Colon (tissue), 2 donors: ENCODE measurements around the gene SYNDIG1.

Source experiments
- FAIRE-seq: peaks from 2 replicates; lab custom pipeline; 2012; peaks lifted over from hg19 to GRCh38; lab: Jason Lieb, UNC
- donor health status: control.
- donor health status: control.

The SYNDIG1 gene

DNA sequence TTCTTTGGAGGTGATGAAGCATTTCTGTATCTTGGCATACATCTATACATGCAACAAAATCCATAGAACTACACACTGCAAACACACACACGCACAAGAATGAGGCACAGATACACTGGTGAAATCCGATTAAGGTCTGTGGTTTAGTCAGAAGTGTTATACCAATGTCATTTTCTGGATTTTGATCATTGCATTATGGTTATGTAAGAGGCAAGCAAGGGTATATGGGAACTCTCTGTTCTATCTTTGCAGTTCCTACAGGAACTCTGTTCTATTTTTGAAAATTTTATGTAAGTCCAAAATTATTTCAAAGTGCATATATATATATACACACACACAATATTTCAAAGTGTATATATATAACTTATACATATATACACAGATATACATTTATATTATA is 101.7 kb downstream of the SYNDIG1 start:
- FAIRE-seq: no peak

DNA sequence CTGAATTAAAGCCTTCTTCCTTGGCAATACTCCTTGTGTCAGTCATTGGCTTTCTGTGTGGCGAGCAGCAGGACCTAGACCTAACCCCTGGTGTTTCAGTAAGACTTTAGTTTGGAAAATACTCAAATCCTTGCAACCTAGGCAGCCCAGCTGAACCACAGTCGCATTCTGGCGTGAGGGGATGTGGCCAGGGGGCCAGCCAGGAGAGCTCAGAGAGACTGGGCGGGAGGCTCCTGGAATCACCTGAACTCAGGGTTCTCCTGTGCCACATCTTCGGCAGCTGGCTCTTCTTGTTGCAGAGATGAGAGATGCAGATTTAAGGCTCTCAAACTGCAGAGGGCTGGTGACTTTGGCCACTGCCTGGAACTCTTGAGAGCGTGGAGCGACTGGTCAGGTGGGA is 102.7 kb downstream of the SYNDIG1 start:
- no peak for FAIRE-seq

DNA sequence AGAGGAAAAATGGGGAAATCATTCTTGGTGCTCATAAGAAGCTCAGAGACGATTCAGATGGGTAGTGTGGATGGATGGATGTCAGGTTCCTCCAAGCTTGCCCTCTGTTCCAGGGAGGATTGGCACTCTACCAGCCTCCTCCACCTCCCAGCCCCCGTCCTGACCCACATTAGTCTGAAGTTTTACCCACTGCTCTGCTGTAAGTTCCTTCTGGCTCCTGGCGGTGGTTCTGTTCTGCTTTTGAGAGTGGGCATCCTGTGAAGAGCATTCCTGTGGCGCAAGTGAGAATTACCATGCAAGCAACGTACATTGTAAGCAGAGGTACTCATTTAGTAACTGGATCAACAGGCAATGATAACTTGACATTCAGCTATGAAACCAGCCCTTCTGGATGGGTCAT is 103.4 kb downstream of the SYNDIG1 start:
- FAIRE-seq: no peak

DNA sequence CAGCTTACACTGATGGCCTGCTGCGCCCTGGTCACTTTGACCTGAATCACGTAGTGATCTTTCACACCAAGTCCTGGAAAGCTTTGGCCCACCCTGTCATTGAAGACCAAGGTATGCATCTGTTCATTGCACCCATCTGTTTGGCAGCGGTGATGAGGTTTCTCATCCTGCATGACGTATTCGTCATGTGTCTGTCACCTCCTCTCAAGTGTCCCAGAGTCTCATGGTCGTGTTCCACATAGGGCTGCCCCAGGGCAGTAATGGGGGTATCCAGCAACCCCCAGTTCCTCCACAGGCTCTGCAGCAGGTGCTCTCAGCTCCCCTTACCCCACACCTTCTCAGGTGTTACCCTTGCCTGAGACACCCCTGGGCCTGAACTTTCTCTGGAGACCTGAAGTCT is 104.1 kb downstream of the SYNDIG1 start:
- no peak for FAIRE-seq

DNA sequence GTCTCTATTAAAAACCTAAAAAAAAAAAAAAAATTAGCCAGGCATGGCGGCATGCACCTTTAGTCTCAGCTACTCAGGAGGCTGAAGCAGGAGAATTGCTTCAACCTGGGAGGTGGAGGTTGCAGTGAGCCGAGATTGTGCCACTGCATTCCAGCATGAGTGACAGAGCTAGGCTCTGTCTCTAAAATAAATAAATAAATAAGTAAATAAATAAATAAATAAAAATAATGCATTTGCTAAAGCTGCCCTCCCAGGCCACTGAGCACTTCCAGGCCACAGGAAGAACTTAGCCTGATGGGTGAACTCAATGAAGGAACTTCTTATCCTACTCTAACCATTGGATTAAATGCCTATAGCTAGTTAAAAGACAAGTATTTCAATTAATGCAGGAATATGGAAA is 104.9 kb downstream of the SYNDIG1 start:
- FAIRE-seq: no peak

DNA sequence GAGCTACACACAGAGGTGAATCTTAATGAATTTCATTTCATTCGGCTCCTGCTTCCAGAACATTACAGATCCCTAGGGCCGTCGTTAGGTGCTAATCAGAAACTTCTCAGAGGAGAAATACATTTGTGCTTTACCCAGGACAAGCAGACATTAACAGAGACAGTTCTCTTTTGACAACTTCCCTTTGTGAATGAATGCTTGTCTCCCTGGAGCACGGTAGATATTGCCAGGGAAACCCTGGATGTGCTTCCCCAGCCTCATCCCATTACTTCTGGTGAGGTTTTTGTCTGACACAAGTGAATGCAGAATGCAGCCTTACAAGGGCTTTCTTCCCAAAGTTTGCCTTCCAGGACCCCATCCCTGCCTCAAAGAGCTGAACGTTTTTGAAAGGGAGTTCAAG is 105.4 kb downstream of the SYNDIG1 start:
- no peak for FAIRE-seq

DNA sequence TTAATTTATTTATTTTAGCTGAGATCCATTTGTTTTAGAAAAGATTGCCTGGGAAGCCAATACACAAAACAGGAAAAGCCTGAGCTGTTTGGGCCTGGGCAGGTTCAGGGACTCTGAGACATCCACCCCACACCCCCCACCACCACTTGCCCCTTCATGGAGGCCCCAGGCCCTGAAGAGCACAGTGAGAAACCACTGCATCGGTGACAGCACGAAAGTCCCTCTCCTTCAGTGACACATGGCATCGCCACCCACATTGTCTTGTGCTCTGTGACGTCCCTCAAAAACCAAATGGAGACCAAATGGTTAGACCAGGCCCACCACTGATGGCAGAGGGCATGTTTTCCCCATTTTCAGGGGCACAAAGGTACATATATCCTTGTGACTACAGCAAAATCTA is 106.4 kb downstream of the SYNDIG1 start:
- no peak for FAIRE-seq

DNA sequence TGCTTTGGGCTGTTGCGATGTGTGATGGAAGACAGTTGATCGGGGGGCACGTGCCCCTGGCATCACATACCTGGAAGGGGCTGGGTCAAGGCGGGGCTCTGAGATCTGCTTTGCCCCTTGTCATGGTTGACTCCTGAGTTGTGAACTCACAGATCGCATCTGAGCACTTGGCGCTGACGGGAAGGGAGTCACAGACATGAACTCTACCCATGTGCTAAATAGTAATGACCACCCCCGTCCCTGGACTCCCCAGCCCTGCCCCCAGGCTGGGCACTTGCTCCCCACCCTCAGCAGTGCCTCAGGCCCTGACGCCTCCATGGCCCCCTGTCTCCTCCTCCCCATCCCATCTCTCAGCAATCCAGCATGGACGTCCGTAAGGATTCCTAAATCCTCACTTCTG is 107.0 kb downstream of the SYNDIG1 start:
- no peak for FAIRE-seq

DNA sequence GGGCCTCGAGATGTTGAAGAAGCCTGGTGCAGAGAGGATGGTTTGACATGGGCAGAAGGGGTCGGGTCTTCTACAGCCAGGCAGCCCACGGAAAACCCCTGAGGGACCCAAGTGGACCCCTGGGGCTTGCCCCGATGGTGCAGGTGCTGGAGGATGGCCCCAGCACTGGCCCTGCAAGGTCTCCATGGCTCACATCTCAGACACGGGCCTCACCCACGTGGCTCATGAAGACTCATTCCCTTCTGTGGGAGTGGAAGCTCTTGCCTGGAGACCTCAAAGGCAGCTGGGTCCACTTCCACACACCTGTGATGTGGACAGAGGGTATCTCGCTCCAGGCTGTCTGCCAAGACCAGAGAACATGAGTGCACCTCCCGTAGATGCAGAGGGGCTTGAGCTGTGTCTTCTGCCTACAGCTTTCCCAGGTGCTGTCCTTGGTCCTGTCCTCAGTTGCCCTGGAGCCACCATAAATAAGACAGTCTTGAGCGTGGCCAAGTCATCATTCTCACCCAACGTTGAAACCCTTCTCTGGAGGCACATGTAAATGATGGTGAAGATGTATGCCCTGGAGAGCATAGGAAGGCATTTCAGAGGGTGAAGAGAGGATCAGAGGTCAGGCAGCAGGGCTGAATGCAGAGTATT is 108.0 kb downstream of the SYNDIG1 start:
- no peak for FAIRE-seq

DNA sequence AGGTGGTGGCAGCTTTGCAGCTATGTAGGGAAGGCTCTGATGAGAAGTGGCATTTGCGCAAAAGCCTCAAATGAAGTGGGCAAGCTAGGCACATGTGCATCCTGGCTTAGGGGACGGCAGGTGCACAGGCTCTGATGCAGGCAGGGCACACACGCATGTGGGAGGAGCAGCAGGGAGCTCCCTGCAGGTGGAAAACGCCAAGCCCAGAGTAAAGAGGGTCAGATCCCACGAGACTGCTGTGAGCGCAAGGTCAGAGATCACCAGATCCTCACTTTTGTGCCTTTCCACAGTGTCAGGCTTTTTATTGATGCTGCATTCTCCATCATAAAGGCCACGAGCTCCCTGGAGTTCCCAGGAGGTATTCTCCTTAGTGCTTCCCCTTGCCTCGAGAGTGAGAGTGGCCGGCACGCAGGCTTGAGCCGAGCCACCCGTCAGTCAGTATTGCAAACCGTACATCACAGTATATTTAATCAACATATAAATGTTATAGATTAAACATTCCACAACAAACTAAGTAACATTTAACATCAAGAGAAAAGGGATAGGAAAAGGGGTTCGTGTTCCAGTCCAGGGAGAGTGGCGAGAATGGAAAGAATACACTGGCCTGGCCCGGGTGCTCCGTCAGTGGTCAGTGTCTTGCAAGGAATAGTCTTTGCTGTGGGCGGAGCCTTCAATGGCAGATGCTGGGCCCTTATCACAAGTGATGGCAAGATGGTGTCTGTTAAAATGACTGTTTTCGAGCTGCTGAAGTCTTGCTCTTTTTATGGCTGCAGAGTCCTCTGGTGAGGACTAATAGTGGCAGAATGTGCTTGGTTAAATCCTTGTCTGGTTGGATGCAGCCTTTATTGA is 109.4 kb downstream of the SYNDIG1 start:
- FAIRE-seq: no peak

DNA sequence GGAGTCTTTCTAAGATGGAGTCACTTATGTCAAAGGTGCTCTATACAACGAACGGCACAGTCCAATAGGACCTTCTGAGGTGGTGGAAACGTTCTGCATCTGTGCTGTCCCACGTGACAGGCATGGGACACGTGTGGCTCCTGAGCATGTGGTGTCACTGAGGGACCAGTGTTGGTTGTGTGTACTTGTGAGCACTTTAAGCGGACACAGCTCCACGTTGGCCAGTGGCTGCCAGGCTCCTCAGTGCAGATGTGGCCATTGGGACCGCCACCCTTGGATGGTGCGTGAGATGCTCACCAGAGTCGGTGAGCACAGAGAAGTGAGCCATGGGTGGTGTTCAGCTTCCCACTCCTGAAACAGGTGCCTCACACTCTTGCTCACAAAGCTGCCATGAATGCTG is 110.0 kb downstream of the SYNDIG1 start:
- no peak for FAIRE-seq

DNA sequence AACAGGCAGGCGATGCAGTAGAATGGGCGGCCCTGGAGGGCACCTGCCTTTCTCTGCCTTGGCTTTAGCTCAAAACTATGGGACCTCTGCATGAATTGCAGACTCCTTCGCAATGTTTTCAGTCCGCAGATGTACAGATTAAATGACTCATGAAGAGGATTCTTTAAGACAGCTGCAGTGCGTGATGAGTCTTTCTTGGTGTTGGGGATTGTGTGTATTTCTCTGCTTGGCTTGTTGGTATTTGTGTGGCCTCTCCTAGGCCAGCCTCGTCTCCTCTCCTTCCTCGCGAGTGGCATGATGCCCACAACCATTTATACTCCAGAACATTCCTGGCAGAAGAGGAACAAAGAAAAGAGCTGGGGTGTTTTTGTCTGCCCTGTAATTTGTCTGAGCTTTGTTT is 110.6 kb downstream of the SYNDIG1 start:
- no peak for FAIRE-seq

DNA sequence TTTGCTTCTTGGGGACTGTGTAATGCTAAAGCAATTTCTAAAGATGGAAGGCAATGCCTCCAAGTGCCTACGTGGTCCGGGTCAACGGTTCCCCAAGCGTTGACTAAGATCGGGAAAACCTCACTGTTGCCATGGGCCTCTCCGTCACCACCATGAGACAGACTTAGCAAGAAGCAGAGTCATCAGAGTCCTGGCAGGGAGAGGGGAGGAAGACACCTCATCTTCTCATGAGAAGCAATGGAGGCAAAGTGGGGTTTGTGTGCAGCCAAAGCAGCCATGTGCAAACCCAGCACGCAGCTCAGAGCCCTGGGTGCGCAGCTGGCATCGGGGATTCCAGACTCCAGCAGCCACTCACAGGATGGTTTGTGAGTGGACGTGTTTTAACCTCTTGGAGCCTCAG is 111.4 kb downstream of the SYNDIG1 start:
- no peak for FAIRE-seq

DNA sequence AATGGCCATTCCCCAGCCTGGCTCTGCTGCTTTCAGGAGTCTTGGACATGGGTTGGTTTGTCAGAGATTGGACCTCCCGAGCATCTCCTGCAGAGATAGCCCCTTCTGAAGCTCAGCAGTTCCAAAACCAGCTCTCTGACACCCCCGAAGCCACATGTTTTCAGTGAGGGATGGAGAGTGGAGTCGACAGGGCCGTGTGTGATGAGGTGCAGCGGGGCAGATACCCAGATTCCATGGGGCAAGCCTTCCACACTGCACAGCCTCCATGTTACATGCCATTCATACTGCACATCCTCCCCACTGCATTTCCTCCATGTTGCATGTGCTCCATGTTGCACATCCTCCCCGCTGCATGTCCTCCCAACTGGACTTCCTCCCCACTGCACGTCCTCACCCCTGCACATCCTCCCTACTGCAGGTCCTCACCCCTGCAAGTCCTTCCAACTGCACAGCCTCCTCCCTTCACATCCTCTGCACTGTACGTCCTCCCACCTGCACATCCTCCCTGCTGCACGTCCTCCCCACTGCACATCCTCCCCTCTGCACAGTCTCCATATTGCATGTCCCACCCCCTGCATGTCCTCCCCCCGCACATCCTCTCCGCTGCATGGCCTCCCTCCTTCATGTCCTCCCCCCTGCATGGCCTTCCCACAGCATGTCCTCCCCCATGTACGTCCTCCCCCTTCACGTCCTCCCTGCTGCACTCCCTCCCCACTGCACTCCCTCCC is 112.2 kb downstream of the SYNDIG1 start:
- FAIRE-seq: no peak

DNA sequence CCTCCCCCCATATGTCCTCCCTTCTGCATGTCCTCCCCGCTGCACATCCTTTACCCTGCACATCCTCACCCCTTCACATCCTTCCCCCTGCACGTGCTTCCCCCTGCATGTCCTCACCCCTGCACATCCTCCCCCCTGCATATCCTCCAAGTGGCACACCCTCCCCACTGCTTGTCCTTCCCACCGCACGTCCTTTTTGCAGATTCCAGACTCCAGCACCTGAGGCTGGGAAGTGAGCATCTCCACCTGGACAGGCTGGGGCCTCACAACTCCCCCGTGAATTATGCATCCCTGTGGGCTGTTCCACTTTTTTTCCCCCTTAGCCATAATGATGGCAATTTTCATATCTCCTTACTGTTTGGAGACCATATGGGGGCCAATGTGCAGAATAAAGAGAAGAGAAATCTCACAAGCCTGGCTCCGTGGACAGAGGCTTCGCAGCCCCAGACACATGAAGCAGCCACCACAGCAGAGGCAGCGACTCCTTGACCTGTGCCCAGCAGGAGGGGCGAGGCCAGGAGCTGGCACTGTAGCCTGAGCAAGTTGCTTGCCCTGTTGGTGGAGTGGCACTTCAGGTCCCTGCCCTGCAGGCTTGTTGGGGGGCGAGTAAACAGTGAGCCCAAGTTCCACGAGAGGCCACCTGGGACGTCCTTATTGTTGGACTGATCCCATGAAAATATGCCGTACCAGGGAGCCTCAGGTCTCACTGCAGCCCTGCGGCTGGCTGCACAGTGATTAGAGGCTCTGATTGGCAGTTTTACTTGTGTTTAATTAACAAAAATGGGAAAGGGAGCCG is 113.1 kb downstream of the SYNDIG1 start:
- no peak for FAIRE-seq

DNA sequence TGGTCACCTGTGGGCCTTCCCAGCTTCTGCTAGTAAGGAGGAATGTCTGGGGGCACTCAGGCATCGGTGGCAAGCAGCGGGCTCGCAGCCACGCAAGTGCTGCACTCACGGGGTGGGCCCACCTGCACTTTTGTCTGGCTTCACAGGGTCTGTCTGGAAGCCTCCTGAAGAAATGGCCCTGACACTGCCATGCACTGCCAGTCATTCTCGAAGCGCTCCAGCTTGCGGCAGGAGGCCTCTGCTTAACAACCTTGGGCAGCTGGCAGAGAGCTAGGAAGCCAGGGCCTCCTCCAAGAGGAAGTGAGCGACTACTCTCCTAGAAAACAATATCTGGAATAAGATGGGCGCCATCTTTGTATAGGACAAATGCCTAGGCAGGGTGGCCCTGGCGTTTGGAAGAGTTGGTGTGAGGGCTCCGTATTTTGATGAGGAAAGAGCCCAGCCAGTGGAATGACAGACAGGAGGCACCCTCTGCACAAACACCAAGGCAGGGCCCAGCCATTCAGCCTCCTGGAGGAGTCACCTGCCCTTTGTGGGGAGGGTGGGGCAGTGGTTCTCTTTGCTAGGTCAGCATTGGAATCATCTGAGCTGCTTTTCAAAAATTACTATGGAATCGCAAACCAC is 113.9 kb downstream of the SYNDIG1 start:
- FAIRE-seq: no peak

DNA sequence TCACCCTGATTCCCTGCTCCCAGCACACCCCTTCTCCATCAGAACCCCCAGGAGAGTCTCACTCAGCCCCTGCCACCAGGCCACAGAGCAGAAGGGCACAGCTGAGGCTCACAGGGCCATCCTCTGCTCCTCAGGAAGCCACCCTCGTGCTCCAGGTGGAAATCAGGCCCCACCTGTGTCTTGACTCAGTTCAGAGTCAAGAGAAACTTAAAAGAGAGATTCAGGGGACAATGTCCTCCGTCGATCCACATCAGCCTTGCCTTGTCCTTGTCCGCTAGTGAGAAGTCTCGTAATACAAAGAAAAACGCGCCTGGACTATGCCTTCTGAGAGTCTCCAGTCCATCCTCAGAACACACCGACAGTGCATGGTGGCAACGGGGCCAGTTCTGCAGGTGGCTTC is 114.6 kb downstream of the SYNDIG1 start:
- no peak for FAIRE-seq

DNA sequence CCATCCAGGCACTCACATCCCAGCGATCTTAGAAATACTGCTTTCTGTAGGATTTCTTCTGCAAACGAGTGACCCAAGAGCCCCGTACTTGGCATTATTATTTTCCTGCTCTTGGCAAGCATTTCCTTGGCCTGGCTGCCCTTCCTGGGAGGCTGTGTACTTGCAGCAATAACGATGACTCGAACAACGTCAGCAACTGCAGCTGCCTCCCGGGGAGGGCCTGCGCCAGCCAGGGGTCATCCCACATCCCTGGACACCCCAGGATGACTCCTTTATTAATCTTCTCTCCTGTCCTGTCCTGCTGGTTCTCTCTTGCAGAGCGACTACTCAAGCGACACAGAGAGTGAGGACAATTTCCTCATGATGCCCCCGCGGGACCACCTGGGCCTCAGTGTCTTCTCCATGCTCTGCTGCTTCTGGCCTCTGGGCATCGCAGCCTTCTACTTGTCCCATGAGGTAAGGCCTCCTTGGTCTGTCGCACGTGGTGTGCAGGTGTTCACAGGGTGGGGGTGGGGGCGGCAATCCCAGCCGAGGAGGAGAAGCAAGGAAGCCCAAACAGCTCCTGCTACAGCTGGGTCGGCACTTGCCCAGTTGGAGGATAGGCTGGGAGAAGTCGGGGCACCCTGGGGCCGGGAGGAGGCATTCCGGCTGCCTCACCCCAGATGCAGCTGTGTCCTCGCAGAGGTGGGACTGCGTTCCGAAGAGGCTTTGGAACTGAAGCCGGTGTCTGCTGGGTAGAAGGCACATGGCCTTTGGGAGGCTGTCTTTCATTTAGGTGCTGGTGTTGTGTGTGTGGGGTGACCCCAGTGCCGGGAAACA is 115.3 kb downstream of the SYNDIG1 start:
- FAIRE-seq: no peak

DNA sequence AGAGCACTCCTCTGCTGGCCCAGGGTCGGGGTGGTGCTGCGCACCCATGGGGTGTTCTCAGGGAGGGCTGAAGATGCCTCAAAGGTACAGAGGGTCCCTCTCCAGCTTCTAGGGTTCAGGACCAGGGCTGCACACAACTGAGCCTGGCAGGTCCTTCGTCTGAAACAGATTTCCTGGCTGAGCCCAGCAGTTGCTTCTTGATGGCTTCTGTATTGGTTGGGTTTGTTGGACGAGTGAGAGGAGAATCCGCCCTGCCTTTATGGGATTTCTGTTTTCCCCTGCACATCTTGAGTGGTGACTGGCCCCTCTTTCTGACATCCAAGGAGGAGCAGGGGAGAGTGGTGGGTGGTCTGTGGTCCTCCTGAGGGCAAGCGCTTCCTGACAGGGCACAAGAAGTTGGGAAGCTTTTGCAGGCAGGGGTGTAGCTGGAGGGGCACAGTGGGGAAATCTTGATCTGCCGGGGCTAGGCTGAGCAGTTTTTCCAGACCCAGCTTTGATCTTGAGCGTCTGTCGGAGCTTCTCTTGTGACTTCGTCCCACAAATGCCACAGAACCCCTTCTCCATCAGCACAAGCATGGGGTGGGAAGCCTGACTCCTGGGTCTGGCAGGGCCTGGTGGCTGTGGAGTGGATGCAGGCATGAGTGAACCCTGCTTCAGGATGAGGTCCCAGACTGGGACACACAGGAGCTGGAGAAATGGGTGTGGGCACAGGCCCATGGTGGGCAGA is 116.5 kb downstream of the SYNDIG1 start:
- no peak for FAIRE-seq

DNA sequence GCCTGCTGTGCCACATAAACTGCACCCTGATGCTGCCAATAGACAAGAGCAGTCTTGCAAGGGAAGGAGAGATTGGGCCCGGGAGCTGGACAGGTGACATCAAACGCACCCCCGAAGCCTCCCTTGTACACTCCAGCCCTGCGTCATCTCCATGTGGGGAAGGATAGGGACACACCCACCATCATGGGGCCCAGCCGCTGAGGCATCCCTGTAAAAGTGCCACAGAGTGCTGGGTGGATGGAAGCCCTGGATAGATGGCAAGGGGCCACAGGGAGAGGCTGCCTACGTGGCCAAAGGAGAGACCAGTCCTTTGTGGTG is 117.1 kb downstream of the SYNDIG1 start:
- no peak for FAIRE-seq
